Measurements from ENCODE around the gene CHSY1. TPM values are rescaled to one million over a fixed set of nuclear protein-coding genes. Genes with fewer than 3 reads are reported as not detected.

The CHSY1 gene
- total and polyA plus RNA-seq, 10 of the 15 experiments (the other 5 are each of a cell fraction or from before 2014, with no cell fraction given), result 1.4 to 31.2 (median 10.5) TPM

DNA sequence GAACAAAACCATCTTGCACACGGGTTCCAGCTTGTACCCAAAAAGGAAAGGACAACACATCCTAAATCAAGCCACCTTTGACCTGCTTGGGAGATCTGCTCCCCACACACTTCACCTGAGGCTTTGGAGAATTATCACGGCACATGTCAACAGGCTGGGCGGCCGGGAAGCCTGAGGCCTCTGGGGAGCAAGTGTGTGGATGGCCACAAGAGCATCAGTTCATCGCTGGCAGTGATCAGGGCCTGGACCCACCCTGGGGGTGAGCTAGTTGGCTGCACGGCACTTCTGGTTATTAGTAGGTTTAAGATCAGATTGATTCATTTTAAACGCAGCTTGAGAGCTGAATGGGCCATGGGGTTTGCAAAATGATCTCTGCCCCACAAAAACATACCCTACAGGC, 108.5 kb downstream of the CHSY1 start (continued):
- TF ChIP-seq, protein P1, sequence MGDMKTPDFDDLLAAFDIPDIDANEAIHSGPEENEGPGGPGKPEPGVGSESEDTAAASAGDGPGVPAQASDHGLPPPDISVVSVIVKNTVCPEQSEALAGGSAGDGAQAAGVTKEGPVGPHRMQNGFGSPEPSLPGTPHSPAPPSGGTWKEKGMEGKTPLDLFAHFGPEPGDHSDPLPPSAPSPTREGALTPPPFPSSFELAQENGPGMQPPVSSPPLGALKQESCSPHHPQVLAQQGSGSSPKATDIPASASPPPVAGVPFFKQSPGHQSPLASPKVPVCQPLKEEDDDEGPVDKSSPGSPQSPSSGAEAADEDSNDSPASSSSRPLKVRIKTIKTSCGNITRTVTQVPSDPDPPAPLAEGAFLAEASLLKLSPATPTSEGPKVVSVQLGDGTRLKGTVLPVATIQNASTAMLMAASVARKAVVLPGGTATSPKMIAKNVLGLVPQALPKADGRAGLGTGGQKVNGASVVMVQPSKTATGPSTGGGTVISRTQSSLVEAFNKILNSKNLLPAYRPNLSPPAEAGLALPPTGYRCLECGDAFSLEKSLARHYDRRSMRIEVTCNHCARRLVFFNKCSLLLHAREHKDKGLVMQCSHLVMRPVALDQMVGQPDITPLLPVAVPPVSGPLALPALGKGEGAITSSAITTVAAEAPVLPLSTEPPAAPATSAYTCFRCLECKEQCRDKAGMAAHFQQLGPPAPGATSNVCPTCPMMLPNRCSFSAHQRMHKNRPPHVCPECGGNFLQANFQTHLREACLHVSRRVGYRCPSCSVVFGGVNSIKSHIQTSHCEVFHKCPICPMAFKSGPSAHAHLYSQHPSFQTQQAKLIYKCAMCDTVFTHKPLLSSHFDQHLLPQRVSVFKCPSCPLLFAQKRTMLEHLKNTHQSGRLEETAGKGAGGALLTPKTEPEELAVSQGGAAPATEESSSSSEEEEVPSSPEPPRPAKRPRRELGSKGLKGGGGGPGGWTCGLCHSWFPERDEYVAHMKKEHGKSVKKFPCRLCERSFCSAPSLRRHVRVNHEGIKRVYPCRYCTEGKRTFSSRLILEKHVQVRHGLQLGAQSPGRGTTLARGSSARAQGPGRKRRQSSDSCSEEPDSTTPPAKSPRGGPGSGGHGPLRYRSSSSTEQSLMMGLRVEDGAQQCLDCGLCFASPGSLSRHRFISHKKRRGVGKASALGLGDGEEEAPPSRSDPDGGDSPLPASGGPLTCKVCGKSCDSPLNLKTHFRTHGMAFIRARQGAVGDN (IDR thresholded peaks at IDR 0.05), result no peak
- TF ChIP-seq RCOR1 (conservative IDR thresholded peaks at IDR 0.05; ENCODE audit: low read depth, low read length) (no peak), IRF4 (IDR thresholded peaks at IDR 0.05; ENCODE audit: low read depth, low read length) (no peak), ASH2L (IDR thresholded peaks at IDR 0.05; ENCODE audit: borderline replicate concordance, low read depth) (no peak), SUZ12 (IDR thresholded peaks at IDR 0.05; ENCODE audit: unreplicated experiment) (no peak), HDGF (IDR thresholded peaks at IDR 0.05) (no peak)

DNA sequence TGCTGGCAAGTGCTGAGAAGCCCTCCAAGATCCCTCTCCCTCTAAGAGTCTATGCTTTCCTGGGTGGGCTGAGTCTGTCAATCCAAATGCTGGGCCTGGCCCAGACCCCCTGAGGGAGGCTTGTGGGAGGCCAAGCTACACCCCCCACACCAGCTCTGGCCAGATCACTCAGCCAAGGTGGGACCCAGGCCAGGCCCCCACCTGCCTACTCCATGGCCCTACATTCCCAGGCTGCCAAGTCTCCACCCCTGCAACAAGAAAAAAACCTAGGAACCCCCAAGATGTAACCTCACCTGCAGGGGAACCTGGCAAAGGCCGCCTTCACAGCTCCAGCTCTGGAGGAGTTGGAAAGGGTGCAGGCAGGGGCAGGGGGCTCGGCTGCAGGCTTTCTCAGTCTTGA, 109.1 kb downstream of the CHSY1 start:
- ChIA-PET CTCF (interaction anchor here (0.9 to 1.2 kb wide), 2 partner anchors 9 to 21 kb away, joined by 3 read pairs; no protein-coding TSS in a partner anchor), RAD21 (ENCODE audit: unreplicated experiment) (no interaction called here), POLR2A (interaction anchor here (1.2 kb wide), 1 partner anchor 14 kb away, joined by 3 read pairs; no protein-coding TSS in a partner anchor), SMC1A (ENCODE audit: uncharacterized antibody, unreplicated experiment) (interaction anchor here (1.0 to 1.3 kb wide), 3 partner anchors 7 to 18 kb away, joined by 3 read pairs; no protein-coding TSS in a partner anchor)
- H3K36me3 ChIP-seq (ENCODE audit: control insufficient read depth in 2 of 2, insufficient read depth in 2 of 2, low read length in 1 of 2), result no peaks in the 10 kb centered on the region
- no peak overlapping the region for H2AFZ ChIP-seq (ENCODE audit: control insufficient read depth, low read depth, low read length)
- no peaks in the 10 kb centered on the region for H4K20me1 ChIP-seq (ENCODE audit: control insufficient read depth, insufficient read depth)
- no peak overlapping the region for H3K27ac ChIP-seq (ENCODE audit: control insufficient read depth, insufficient read depth)
- H3K79me2 ChIP-seq (ENCODE audit: control insufficient read depth, insufficient read depth, low read length), result no peaks in the 10 kb centered on the region
- H3K9ac ChIP-seq (ENCODE audit: control insufficient read depth, insufficient read depth, low read length), result no peak overlapping the region
- in situ Hi-C loops (cut with MboI) (no loop called here), intact Hi-C loops (cut with micrococcal nuclease; ENCODE audit: unreplicated experiment) (no loop called here)
- no peaks in the 10 kb centered on the region for H3K27me3 ChIP-seq (replicated peaks in 1 of 2; ENCODE audit: control insufficient read depth in 2 of 2, insufficient read depth in 2 of 2, low read length in 1 of 2)
- no peaks in the 10 kb centered on the region; the same call in 2 of the 3 replicates for H3K9me3 ChIP-seq (replicated peaks; ENCODE audit: control insufficient read depth, insufficient read depth, low read length)
- H3K4me1 ChIP-seq (ENCODE audit: control insufficient read depth, insufficient read depth, low read length), result peaks cover 28% of the 10 kb centered on the region
- FAIRE-seq, result no peak
- no peak overlapping the region for H3K4me3 ChIP-seq
- WGBS (ENCODE audit: insufficient coverage, insufficient replicate concordance, low lambda C conversion rate, missing lambda C conversion rate), result 68% methylated on average over 2 of the region's 2 CpGs
- ATAC-seq, result no peak
- H3K4me2 ChIP-seq (ENCODE audit: control insufficient read depth, insufficient read depth), result no peak overlapping the region
- no peak for DNase-seq (ENCODE audit: low read depth, low spot score)
- BruUV-seq (replicated peaks), result no TSS peak
- TF ChIP-seq MEF2A (IDR thresholded peaks at IDR 0.05; ENCODE audit: insufficient read depth, low read depth, low read length), result no peak
- TF ChIP-seq RFX5 (IDR thresholded peaks at IDR 0.05; ENCODE audit: low read depth, low read length), result no peak
- no peak for TF ChIP-seq SRF (IDR thresholded peaks at IDR 0.05; ENCODE audit: low read depth in 2 of 2, low read length in 2 of 2)
- TF ChIP-seq, protein P1 (IDR thresholded peaks at IDR 0.05), result no peak
- no peak for TF ChIP-seq SMC3 (IDR thresholded peaks at IDR 0.05; ENCODE audit: borderline replicate concordance, low read length)
- TF ChIP-seq NFYB (IDR thresholded peaks at IDR 0.05; ENCODE audit: insufficient read depth, low read depth, low read length), result no peak
- no peak for TF ChIP-seq NBN (IDR thresholded peaks at IDR 0.05)
- no peak for TF ChIP-seq SUZ12 (IDR thresholded peaks at IDR 0.05; ENCODE audit: unreplicated experiment)
- no peak for TF ChIP-seq CBX5 (IDR thresholded peaks at IDR 0.05; ENCODE audit: low read depth)

Measured in GM12878 (cell line).